Measurements from ENCODE around the gene PMF1.

The PMF1 gene

DNA sequence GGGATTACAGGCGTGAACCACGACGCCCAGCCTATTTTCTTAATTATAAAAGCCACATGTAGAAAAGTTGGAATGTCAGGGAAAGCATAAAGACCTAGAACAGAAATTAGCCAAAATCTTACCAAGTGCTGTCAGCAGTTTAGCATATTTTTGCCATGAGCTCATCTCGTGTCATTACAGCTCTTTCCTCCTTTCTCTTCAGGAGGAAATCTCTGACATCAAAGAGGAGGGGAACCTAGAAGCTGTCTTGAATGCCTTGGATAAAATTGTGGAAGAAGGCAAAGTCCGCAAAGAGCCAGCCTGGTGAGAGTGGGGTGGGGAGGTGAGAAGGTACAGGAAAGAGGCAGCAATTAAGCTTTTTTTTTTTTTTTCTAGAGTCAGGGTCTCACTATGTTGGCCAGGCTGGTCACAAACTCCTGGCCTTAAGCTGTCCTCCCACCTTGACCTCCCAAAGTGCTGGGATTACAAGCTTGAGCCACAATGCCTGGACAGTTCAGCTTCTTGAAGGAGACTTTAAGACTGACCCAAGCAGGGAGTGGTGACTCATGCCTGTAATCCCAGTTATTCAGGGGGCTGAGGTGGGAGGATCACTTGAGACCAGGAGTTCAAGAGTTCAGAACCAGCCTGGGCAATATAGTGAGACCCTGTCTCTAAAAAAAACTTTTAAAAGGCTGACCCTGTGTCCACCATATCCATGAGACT is 20.8 kb downstream of the PMF1 start:
- no peak for DNase-seq (ENCODE audit: low read depth in 2 of 2, low spot score in 1 of 2)

DNA sequence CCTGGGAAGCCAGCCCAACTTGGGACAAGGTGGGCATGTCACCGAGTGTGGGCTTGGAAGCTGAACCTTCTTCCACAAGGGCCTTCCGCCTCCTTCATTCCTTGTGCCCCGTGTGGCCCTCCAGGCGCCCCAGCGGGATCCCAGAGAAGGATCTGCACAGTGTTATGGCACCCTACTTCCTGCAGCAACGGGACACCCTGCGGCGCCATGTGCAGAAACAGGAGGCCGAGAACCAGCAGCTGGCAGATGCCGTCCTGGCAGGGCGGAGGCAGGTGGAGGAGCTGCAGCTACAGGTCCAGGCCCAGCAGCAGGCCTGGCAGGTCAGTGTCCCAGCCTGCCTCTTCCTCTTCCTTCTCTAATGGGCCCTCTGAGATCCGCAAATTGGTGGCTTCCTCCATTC is 23.4 kb downstream of the PMF1 start:
- no peak for DNase-seq (ENCODE audit: low read depth in 2 of 2, low spot score in 1 of 2)

DNA sequence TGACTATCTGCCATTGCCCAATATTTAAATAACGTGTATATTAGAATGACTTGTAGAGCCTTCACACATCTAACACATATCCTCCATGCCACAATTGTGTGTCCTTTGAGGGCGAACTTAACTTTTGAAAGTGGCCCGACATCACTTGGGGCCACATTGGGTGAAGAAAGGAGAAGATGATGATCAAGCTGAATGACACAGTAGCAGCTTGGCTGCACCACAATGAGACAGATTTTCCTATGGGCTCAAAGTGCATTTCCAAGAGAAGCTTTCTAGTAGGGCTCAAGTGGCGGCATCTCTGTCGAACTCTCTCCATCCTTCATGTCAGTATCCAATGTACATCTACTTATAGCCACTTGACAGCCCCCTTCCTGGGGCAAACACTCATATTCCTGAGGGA is 25.4 kb downstream of the PMF1 start:
- no peak for DNase-seq (ENCODE audit: low read depth in 2 of 2, low spot score in 1 of 2)

DNA sequence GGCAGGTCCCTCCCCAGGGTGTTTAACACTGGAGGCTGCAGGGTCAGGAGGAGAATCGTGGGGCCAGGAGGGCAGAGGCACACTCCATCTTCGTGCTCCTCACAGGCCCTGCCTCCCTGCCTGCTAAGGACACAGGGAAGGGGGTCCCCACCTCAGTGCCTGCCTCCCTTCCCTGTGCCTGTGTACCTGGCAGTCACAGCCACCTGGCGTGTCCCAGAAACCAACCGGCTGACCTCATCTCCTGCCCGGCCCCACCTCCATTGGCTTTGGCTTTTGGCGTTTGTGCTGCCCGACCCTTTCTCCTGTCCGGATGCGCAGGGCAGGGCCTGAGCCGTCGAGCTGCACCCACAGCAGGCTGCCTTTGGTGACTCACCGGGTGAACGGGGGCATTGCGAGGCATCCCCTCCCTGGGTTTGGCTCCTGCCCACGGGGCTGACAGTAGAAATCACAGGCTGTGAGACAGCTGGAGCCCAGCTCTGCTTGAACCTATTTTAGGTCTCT is 28.6 kb downstream of the PMF1 start:
- no peak for DNase-seq (ENCODE audit: low read depth in 2 of 2, low spot score in 1 of 2)

DNA sequence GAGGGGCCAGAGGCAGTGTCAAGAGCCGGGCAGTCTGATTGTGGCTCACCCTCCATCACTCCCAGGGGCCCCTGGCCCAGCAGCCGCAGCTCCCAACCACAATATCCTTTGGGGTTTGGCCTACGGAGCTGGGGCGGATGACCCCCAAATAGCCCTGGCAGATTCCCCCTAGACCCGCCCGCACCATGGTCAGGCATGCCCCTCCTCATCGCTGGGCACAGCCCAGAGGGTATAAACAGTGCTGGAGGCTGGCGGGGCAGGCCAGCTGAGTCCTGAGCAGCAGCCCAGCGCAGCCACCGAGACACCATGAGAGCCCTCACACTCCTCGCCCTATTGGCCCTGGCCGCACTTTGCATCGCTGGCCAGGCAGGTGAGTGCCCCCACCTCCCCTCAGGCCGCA is 29.1 kb downstream of the PMF1 start, which contains the start of gene BGLAP:
TSS of gene BGLAP (plus strand) at position 259 of the 400 bp plus-strand sequence. CDS start at position 307, 48 bp downstream.
- no peak for DNase-seq (ENCODE audit: low read depth in 2 of 2, low spot score in 1 of 2)

DNA sequence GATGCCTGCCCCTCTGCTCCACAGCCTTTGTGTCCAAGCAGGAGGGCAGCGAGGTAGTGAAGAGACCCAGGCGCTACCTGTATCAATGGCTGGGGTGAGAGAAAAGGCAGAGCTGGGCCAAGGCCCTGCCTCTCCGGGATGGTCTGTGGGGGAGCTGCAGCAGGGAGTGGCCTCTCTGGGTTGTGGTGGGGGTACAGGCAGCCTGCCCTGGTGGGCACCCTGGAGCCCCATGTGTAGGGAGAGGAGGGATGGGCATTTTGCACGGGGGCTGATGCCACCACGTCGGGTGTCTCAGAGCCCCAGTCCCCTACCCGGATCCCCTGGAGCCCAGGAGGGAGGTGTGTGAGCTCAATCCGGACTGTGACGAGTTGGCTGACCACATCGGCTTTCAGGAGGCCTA is 29.9 kb downstream of the PMF1 start:
- no peak for DNase-seq (ENCODE audit: low read depth in 2 of 2, low spot score in 1 of 2)

DNA sequence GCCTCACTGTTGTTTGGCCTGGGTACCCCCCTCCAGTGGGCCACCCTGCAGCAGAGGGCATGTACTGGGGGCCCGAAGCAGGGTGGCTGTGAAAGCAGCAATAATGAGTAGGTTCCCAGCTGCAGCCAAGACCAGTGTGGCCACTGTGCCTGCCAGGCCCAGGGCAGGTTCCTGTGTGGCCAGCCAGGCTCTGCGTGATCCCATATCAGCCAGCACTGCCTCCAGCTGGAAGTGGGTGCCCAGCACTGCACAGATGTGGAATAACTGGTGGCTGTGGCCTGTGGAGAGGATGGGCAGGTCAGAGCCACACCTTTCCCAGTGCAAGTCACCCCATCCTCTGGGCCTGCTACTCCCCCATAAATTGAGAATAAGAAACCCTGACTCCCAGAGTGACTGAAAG is 31.3 kb downstream of the PMF1 start:
- DNase-seq (ENCODE audit: low read depth in 2 of 2, low spot score in 1 of 2) = no peak

DNA sequence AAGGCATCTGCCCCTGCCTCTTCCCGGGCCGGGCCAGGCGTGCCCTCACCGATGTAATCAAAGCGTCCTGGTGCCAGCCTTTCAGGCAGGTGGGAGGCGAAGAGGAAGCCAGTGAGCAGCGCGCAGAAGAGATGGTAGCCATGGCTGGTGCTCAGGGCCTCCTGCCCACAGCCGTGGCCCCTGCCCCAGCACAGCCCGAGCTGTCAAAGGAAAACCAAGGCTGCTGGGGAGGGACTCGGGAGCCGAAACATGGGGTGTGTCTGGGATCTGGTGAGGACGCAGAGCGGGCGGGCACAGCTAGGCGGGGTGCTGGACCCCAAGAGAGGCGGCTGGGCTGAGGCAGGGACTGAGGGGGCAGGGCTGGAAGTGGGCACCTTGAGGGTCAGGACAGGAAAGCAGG is 31.9 kb downstream of the PMF1 start:
- DNase-seq (ENCODE audit: low read depth in 2 of 2, low spot score in 1 of 2) = no peak

DNA sequence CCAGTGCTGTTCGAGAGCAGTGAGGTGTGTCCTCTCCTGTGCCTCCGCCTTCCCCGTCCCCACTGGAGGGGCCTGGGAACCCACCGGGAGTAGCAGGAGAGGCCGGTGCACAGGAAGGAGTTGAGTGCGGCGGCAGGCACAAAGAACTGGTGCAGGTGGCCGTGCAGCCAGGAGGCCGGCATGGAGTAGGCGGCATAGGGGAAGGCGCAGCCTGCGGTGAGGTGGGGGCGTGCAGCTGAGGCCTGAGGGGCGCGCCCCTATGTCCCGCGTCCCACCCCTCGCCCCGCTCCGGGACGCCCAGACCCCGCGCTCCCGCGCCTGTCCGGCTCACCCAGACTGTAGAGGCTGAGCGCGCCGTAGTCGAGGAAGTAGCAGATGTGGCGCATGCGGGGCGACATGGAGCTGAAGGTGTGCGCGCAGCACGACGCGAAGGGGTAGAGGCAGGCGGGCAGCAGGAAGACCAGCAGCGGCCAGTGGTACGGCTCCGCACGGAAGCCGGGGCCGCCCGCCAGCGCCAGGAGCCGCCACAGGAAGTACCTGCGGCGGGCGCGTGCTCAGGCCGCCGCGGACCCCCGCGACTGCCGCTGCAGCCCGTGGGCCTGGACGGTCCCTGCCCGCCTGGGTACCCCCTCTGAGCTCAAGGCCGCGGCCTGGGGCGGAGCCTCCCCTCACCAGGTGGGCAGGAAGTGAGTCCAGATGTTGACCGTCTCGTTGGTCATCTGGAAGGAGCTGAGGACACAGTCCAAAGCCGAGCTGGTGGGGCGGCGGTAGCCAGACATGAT is 32.8 kb downstream of the PMF1 start:
- DNase-seq (ENCODE audit: low read depth in 2 of 2, low spot score in 1 of 2) = no peak

DNA sequence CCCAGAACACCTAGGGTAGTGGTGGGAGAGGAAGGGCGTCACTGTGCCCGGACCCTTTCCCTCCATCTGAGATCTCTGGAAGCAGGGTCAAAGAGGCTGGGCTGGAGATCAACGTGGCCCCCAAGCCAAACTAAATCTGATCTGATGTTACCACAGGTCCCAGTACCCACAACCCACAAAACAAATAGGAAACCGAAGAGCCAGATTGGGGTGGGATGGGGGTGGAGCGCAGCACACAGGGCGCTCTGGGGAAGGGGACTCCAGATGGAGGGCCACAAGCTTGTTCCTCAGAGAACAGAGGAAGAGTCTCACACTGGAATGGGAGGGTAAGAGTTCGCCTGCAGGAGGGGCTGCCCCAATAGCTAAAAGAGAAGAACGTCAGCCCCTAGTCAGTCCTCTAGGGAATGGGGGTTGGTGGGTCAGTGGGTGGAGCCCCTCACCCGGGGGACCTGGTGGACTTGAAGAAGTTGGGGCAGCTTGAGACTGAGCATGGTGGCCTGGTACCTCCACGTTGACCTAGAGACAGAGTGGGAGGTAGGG is 33.5 kb downstream of the PMF1 start:
- no peak for DNase-seq (ENCODE audit: low read depth in 2 of 2, low spot score in 1 of 2)

DNA sequence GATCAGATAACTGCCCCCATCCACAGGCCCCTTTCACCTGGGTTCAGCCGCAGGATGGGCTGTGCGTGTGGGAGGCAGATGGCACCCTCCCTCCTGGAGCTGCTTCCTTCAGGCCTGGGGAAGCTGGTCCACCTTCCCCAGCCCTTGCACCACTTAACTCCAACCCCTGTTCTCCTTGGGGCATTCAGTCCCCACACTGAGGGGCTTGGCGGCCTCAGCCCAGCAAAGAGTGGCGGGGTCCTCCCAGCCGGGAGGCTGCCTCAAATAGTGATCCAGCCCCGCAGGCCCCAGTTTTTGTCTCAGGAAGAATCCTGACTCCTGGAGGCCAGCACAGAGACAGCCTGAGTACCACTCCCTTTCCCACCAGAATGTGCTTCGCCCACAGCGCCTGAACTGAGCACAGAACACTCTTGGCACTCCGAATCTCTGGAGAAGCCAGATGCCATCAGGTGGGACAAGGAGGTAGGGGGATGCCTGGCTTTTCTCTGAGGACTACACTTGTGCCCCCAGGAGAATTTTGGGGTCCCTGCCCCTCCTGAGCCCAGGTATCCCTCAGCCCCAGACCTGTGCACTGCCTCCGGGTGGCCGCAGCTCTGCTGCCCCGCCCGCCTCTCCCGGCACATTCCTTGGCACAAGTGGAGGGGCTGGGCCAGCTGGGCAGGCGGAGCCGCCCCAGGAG is 34.1 kb downstream of the PMF1 start:
- no peak for DNase-seq (ENCODE audit: low read depth in 2 of 2, low spot score in 1 of 2)

DNA sequence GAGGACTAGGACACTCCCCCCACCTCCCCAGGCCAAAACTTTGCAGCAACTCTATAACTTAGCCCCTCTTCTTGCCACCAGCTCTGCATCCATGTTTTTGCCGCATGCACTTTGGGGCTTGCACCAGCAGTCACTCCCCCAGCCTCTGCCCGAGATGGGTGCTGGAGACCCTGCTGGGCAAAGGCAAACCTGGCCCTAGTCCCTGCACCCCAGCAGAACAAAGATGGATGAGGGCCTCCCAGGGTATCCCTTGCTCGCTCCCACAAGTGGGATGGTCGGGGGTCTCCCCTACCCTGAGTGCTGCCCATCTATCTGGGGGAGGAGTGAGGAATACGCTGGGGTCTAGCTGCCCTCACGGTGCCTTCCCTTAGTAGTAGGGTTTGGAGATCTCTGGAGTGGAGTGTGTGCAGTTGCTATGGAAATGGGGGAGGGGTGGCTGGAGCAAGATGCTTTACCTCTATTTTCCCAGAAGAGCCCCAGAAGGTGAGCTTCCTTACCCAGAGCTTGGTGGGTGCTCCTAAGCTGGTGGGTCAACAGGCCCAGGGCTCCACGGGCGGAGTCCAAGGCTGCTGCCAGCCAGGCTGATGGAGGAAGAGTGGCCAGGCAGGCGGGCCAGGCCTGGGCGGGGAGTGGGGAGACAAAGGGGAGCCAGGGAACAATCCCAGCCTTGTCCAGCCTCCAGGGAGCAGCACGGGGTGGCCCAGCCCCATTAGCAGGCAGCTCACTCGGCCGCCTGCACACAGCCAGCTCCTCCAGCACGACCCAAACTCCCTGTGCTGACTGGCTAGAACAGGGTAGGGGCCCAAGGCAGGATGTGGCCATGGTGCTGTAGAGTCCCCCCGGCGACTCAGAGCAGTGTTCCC is 34.9 kb downstream of the PMF1 start, which contains the start of gene PAQR6:
TSS of gene PAQR6 (minus strand) at position 597 of the 863 bp plus-strand sequence. CDS start 1,325 bp downstream, outside the sequence.
- no peak for DNase-seq (ENCODE audit: low read depth in 2 of 2, low spot score in 1 of 2)

DNA sequence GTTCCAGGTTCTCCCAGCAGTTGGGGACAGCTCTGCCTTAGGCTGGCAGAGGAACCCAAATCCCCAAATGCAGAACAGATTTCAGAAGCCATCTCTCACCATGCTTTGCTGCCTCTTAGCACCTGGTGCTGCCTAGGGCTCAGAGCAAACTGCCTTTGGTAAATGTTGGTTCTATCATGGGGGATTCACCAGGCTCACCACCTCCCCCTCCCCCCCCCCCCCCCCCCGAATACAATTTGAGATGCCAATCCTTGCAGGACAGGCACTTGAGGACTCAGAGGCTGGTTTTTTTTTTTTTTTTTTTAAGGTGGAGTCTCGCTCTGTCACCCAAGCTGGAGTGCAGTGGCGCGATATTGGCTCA is 35.5 kb downstream of the PMF1 start:
- no peak for DNase-seq (ENCODE audit: low read depth in 2 of 2, low spot score in 1 of 2)

DNA sequence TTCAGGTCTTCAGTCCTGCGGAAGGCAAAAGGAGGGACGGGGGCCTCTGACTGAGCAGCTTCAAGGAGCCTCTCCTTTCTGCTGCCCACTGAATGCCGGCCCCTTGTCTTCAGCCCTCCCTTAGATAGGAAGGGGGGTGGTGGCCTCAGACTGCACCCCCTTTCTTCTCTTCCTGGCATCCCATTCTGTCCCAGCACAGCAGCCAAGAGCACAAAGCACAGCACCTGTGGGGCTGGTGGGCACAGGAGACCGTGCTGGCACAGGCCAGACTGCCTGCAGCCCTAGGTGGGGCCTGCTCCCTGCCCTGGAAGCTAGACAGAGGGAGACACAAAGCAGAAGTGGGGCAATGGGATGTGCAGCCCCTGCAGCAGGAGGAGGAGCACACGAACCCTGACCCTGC is 36.8 kb downstream of the PMF1 start:
- DNase-seq (ENCODE audit: low read depth in 2 of 2, low spot score in 1 of 2) = no peak

DNA sequence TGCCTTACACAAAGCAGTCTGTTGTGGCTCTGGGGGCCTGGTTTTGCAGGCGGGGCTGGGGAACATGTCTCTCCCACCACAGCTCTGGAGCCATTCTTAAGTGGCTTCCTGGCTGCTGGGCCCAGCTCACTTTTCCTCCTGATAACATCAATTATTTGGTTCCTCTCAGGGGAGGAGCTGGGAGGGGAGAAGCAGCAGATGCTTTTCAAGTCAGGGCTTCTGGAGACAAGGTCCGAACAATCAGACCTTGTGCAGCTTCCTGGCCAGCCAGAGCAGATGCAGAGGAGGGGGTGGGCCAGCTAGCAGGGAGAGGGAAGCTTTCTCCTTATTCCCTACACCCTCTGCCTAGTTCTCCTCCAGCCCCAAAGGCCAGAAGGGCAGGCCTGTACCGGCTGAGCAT is 38.7 kb downstream of the PMF1 start:
- no peak for DNase-seq (ENCODE audit: low read depth in 2 of 2, low spot score in 1 of 2)

DNA sequence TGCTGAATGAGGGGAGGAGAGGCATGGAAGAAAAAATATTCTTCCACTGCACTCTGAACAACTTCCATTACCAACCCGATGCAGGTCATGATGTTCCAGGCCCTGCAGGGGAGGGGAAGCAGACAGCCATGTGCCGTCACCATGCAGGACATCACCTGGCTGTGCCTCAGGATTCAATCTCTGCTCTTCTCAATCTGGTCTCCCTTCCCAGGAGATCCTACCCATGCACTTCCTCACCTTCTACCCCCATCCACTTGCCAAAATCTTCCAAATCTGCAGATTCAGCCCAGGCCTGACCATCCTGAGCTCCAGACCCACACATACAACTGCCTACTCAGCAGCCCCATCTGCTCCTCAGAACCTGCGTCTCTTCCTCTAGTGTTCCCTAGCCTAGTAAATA is 40.8 kb downstream of the PMF1 start:
- DNase-seq (ENCODE audit: low read depth in 2 of 2, low spot score in 1 of 2) = no peak

DNA sequence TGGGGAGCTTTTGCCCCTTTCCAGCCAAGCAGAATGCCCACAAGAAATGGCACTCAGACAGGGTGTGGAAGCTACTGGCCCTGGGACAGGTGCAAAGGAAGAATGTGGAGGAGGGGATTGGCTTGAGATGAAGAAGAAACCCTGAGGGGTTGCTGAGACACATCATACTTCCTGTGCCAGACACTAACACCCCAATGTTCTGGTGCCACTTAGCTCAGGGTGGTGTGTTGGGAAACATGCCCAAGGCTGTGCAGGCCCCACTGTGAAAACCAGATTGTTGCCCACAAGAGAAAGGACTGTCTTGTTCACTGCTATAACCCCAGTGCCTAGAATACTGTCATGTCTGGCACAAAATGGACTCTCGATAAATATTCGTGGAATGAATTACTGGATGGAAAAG is 44.9 kb downstream of the PMF1 start:
- no peak for DNase-seq (ENCODE audit: low read depth in 2 of 2, low spot score in 1 of 2)

DNA sequence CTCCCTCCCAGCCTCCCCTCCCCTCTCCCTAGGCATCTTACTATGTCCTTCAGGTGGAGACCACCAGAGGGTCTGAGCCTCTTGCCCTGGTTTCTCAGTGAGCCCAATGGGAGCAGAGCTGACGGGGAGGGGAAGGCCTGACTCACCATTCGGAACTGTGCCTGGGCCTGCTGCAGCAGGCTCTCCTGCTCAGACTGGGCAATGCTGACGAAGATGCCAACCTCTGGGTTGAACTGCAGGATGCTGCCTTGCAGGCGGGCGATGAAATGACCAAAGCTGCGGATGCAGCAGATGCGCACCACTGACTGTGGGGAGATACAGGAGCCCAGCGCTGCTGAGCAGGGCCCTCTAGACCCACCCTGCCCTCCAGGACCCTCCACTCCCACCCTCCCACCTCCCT is 46.1 kb downstream of the PMF1 start:
- DNase-seq (ENCODE audit: low read depth in 2 of 2, low spot score in 1 of 2) = no peak

DNA sequence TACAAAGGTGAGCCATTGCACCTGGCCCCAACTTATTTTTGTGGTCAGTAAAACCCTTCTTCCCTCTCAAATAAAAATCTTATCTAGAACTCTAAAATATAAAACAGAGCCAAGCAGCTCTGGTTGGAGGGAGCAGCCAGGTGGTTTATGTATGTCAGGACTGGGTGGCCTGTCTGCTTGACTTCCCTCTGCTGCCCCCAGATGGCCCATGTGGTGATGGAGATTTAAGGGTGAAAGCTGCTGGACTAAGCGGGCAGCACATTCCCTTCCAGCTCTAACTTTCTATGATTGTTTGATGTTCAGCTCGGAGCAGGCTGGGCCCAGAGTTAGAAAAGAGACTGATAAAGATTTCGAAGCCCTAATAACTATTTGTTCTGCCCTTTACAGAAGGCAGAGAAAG is 47.0 kb downstream of the PMF1 start:
- no peak for DNase-seq (ENCODE audit: low read depth in 2 of 2, low spot score in 1 of 2)

DNA sequence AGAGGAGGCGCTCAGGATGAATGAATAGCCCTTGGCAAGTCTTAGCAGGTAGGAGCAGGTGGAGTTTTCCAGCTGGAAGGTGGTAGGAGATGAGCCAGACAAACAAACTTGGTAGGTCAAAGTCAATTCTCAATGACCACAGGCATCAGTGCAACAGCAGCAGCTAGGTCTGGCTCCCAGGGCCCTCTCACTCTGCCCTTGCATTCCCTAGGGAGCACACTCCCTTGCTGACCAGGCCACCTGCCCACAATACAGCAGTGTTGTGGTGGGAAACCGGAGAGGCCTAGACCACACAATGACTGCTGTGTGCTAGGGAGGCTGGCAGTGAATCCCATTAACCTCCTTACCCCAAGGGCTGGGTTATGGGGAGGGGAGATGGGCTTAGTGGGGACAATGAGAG is 48.1 kb downstream of the PMF1 start:
- no peak for DNase-seq (ENCODE audit: low read depth in 2 of 2, low spot score in 1 of 2)
